OCI-LY3 (cell line): ENCODE measurements around the gene ARHGEF11.

ENCODE experiments used
- EZH2phosphoT487 ChIP-seq: fragments of 200-600 bp; shearing (Covaris generic); IDR thresholded peaks from 2 replicates; pipeline ENCODE4 v1.6.1; 2018; ENCODE audit warnings: antibody characterized with exemption, mixed run types, low read depth
- TF ChIP-seq, protein P1 (sequence below): fragments of 200-600, 300-600 bp; sonication (generic); IDR thresholded peaks from 2 replicates; pipeline ENCODE4 v1.5.1; 2014; ENCODE audit warnings: antibody characterized with exemption, low read length, low read depth

DNA sequence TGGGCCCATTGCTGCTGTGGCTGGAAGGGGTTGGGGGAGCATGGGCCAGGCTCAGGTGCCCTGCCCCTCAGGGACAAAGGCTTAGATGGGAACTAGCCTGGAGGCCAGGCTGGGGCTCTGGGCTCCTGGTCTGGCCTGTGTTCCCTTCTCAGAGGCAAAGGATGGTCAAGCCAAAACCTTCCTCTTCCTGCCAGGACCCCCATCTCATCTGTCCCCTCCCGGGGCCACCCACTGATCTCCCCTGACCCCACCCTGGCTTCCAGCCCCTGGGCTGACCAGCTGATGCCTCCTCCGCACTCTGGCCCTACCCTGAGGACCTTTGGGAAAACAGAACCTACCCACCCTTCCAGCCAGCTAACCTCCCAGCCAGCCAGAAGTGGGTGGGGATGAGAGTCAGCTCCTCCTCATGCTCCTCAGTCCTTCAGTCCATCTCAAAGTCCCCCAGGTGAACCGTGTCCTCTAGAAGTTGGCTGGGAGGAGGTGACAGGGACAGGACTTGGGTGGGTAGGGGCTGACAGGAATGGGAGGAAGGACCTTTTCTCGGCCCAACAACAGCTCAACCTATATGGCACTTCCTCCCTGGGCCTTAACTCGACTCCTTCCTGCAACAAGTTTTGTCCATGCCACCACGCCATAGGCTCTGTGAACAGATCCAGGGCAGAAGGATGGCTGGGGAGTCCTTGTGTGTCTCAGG lies 144.5 kb downstream of the ARHGEF11 start:
- TF ChIP-seq, protein P1, sequence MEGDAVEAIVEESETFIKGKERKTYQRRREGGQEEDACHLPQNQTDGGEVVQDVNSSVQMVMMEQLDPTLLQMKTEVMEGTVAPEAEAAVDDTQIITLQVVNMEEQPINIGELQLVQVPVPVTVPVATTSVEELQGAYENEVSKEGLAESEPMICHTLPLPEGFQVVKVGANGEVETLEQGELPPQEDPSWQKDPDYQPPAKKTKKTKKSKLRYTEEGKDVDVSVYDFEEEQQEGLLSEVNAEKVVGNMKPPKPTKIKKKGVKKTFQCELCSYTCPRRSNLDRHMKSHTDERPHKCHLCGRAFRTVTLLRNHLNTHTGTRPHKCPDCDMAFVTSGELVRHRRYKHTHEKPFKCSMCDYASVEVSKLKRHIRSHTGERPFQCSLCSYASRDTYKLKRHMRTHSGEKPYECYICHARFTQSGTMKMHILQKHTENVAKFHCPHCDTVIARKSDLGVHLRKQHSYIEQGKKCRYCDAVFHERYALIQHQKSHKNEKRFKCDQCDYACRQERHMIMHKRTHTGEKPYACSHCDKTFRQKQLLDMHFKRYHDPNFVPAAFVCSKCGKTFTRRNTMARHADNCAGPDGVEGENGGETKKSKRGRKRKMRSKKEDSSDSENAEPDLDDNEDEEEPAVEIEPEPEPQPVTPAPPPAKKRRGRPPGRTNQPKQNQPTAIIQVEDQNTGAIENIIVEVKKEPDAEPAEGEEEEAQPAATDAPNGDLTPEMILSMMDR: no peak
- no peak for TF ChIP-seq EZH2phosphoT487
